GM12872 (cell line): ENCODE data around the gene AIDA.

Experiments
- CTCF ChIP-seq: IDR thresholded peaks from 3 replicates; pipeline ENCODE4 v1.5.1; 2011; ENCODE audit warnings: low read depth, mild to moderate bottlenecking, low read length, moderate library complexity; ENCODE audit not compliant: insufficient read depth

The AIDA gene

GRCh38 chr1:222641269-222641948, 70.9 kb downstream of the AIDA start:
- no peak for TF ChIP-seq CTCF

- TF ChIP-seq CTCF: peak; percentile 81
Observed at GRCh38 chr1:222634180-222635013, 77.9 kb downstream of the AIDA start.

- no peak for TF ChIP-seq CTCF
Observed at GRCh38 chr1:222632749-222633148, 79.5 kb downstream of the AIDA start.

- no peak for TF ChIP-seq CTCF
Observed at GRCh38 chr1:222631611-222632208, 80.6 kb downstream of the AIDA start.

- no peak for TF ChIP-seq CTCF
Observed at GRCh38 chr1:222629921-222630535, 82.3 kb downstream of the AIDA start.

GRCh38 chr1:222627232-222627631, 85.1 kb downstream of the AIDA start:
- TF ChIP-seq CTCF: no peak

GRCh38 chr1:222624214-222624613, 88.1 kb downstream of the AIDA start:
- no peak for TF ChIP-seq CTCF
